Choroid plexus epithelial cell (primary cell): ENCODE measurements around the gene SETBP1.

Experiments
- DNase-seq: peaks from one replicate; pipeline ENCODE4 v3.0.0-alpha.2; 2010; ENCODE audit warnings: low read depth
- H3K4me3 ChIP-seq: 2 replicates; pipeline ENCODE4 v1.5.1; 2011; ENCODE audit warnings: low read depth, mild to moderate bottlenecking, control low read depth, low read length, moderate library complexity
- CTCF ChIP-seq: conservative IDR thresholded peaks from 2 replicates; pipeline ENCODE4 v1.5.1; 2011; ENCODE audit warnings: low read depth, mild to moderate bottlenecking, control low read depth, inconsistent platforms, low read length, moderate library complexity

Gene SETBP1

GRCh38 chr18:45083226-45083855 lies 402.7 kb downstream of the SETBP1 start:
- TF ChIP-seq CTCF: no peak
- H3K4me3 ChIP-seq: no peak overlapping the region
- no peak for DNase-seq

GRCh38 chr18:45084206-45084605 lies 403.5 kb downstream of the SETBP1 start:
- H3K4me3 ChIP-seq: no peak overlapping the region
- no peak for DNase-seq
- no peak for TF ChIP-seq CTCF

GRCh38 chr18:45085916-45086624 lies 405.4 kb downstream of the SETBP1 start:
- no peak for TF ChIP-seq CTCF
- no peak overlapping the region for H3K4me3 ChIP-seq
- DNase-seq: no peak

GRCh38 chr18:45086777-45087176 lies 406.1 kb downstream of the SETBP1 start:
- no peak for DNase-seq
- H3K4me3 ChIP-seq: no peak overlapping the region
- TF ChIP-seq CTCF: no peak

- no peak for TF ChIP-seq CTCF
- H3K4me3 ChIP-seq: no peak overlapping the region
- DNase-seq: no peak
These were observed 409.9 kb downstream of the SETBP1 start for GRCh38 chr18:45090526-45091140.

GRCh38 chr18:45100321-45101105 lies 419.8 kb downstream of the SETBP1 start:
- no peak overlapping the region for H3K4me3 ChIP-seq
- no peak for TF ChIP-seq CTCF
- DNase-seq: no peak
